ENCODE measurements around the gene TMEM175.

TMEM175 gene

DNA sequence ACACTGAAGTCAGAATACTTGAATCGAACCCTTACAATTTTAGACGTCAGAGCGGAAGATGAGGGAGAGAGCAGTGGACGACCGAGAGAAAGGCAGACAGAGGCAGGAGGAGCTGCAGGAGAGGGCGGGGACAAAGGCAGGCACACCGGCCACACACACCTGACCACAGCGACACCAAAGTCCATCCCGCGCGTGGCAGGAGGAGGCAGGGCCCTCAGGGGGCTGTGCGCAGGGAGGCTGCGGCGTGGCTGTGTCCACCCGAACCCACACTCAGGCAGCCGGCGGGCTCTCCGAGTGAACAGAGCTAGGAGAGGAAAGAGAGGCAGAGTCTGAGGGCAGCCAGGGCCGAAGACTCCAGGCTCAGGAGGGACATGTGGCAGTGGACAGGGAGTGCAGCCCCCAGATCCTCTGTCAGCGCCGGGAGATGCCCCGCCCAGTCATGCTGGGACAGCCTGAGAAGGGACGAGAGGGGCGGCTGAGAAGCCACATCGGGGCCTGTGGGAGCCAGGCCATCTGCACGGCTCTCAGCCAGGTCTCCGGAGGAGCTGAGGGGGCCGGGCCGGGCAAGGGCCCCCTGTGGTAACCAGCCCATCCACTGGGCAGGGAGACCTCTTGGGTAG, 20.3 kb upstream of the TMEM175 start:
- H2AFZ ChIP-seq (ENCODE audit: low read length), result no peak overlapping the region
- H3K9ac ChIP-seq (ENCODE audit: low read depth, low read length, poor library complexity, severe bottlenecking), result no peak overlapping the region
- peaks cover 41% of the 10 kb centered on the region for H4K20me1 ChIP-seq (ENCODE audit: insufficient read depth, low read length, poor library complexity, severe bottlenecking)
- H3K4me3 ChIP-seq (ENCODE audit: low read length, poor library complexity, severe bottlenecking), result no peak overlapping the region
- no peak overlapping the region for H3K4me2 ChIP-seq (ENCODE audit: low read depth, low read length, poor library complexity, severe bottlenecking)
- peaks cover 46% of the 10 kb centered on the region for H3K79me2 ChIP-seq (ENCODE audit: insufficient read depth, low read length)
- no peaks in the 10 kb centered on the region for H3K9me2 ChIP-seq (replicated peaks; ENCODE audit: low read depth, low read length)
- H3K4me1 ChIP-seq (ENCODE audit: insufficient read depth, low read length, poor library complexity, severe bottlenecking), result peaks cover 14% of the 10 kb centered on the region
- TF ChIP-seq EZH2phosphoT487 (IDR thresholded peaks at IDR 0.05; ENCODE audit: borderline replicate concordance), result no peak
- TF ChIP-seq, protein P1, sequence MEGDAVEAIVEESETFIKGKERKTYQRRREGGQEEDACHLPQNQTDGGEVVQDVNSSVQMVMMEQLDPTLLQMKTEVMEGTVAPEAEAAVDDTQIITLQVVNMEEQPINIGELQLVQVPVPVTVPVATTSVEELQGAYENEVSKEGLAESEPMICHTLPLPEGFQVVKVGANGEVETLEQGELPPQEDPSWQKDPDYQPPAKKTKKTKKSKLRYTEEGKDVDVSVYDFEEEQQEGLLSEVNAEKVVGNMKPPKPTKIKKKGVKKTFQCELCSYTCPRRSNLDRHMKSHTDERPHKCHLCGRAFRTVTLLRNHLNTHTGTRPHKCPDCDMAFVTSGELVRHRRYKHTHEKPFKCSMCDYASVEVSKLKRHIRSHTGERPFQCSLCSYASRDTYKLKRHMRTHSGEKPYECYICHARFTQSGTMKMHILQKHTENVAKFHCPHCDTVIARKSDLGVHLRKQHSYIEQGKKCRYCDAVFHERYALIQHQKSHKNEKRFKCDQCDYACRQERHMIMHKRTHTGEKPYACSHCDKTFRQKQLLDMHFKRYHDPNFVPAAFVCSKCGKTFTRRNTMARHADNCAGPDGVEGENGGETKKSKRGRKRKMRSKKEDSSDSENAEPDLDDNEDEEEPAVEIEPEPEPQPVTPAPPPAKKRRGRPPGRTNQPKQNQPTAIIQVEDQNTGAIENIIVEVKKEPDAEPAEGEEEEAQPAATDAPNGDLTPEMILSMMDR (conservative IDR thresholded peaks at IDR 0.05; ENCODE audit: low read length), result no peak
- no peaks in the 10 kb centered on the region for H3F3A ChIP-seq (ENCODE audit: low read depth)
- no peaks in the 10 kb centered on the region for H3K9me3 ChIP-seq (ENCODE audit: insufficient read depth, low read depth, low read length)
- no peaks in the 10 kb centered on the region for H3K27me3 ChIP-seq (ENCODE audit: insufficient read depth, low read length, poor library complexity, severe bottlenecking)
- peaks cover 45% of the 10 kb centered on the region; the same call in 1 of the 2 replicates for H3K36me3 ChIP-seq (ENCODE audit: insufficient read depth, low read length)

DNA sequence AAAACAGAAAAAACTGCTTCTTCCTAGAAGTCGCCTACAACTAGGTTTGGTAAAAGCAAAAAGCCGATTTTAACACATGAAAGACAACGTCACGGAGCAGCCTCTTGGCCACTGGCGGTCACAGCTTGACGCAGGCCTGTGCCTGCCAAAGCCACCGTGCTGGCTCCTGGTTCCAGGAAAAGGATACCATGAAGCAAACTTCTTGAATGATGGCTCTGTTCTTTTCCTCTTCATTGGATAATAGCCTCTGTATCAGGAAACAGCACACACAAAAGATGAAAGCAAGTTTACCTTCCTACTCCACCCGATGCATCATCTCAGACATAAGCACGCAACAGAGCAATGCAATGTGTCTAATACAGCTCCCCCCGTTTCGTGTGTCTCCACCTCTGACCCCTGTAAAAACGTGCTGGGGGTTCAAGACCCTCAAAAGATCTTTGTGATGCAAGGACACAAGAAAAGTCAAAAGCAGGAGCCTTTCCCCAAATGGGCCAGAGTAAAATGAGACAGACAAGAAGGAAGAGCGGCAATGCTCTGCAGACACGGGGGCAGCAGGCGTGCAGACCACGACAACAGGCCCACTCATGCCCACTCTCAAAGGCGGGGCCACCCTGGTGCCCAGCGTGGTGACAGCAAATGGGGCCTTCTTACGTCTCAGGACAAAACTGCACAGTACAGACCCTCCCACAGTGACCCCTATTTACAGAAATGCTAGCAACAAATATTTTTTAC, 19.5 kb upstream of the TMEM175 start:
- H3F3A ChIP-seq (ENCODE audit: low read depth), result no peaks in the 10 kb centered on the region
- H3K9ac ChIP-seq (ENCODE audit: low read depth, low read length, poor library complexity, severe bottlenecking), result no peak overlapping the region
- peaks cover 21% of the 10 kb centered on the region for H3K4me1 ChIP-seq (ENCODE audit: insufficient read depth, low read length, poor library complexity, severe bottlenecking)
- no peaks in the 10 kb centered on the region for H3K9me3 ChIP-seq (ENCODE audit: insufficient read depth, low read depth, low read length)
- H3K9me2 ChIP-seq (replicated peaks; ENCODE audit: low read depth, low read length), result no peaks in the 10 kb centered on the region
- no peak overlapping the region for H3K4me3 ChIP-seq (ENCODE audit: low read length, poor library complexity, severe bottlenecking)
- peaks cover 45% of the 10 kb centered on the region; the same call in 1 of the 2 replicates for H3K36me3 ChIP-seq (ENCODE audit: insufficient read depth, low read length)
- H2AFZ ChIP-seq (ENCODE audit: low read length), result no peak overlapping the region
- peaks cover 45% of the 10 kb centered on the region for H4K20me1 ChIP-seq (ENCODE audit: insufficient read depth, low read length, poor library complexity, severe bottlenecking)
- no peak for TF ChIP-seq EZH2phosphoT487 (IDR thresholded peaks at IDR 0.05; ENCODE audit: borderline replicate concordance)
- TF ChIP-seq, protein P1 (conservative IDR thresholded peaks at IDR 0.05; ENCODE audit: low read length), result no peak
- peaks cover 47% of the 10 kb centered on the region for H3K79me2 ChIP-seq (ENCODE audit: insufficient read depth, low read length)
- no peak overlapping the region for H3K4me2 ChIP-seq (ENCODE audit: low read depth, low read length, poor library complexity, severe bottlenecking)
- H3K27me3 ChIP-seq (ENCODE audit: insufficient read depth, low read length, poor library complexity, severe bottlenecking), result no peaks in the 10 kb centered on the region

DNA sequence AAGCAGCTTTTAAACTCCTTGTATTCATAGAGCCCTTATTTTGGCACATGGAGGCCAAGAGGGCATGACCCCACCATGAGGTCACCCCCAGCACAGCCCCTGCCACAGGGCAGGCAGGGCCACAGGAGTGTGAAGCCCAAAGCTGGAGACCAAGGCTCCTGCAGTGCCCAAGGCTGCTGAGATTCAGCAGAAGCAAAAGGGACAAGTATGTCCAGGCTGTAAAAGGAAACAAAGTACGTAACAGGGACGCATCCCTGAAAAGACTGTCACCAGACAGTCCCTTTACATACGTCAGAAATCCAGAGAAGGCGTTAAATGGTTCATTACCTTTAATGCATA, 19.0 kb upstream of the TMEM175 start:
- H3K27me3 ChIP-seq (ENCODE audit: insufficient read depth, low read length, poor library complexity, severe bottlenecking), result no peaks in the 10 kb centered on the region
- H2AFZ ChIP-seq (ENCODE audit: low read length), result no peak overlapping the region
- H3K9me3 ChIP-seq (ENCODE audit: insufficient read depth, low read depth, low read length), result no peaks in the 10 kb centered on the region
- no peaks in the 10 kb centered on the region for H3F3A ChIP-seq (ENCODE audit: low read depth)
- no peak overlapping the region for H3K4me2 ChIP-seq (ENCODE audit: low read depth, low read length, poor library complexity, severe bottlenecking)
- H3K9ac ChIP-seq (ENCODE audit: low read depth, low read length, poor library complexity, severe bottlenecking), result no peak overlapping the region
- H4K20me1 ChIP-seq (ENCODE audit: insufficient read depth, low read length, poor library complexity, severe bottlenecking), result peaks cover 48% of the 10 kb centered on the region
- TF ChIP-seq EZH2phosphoT487 (IDR thresholded peaks at IDR 0.05; ENCODE audit: borderline replicate concordance), result no peak
- TF ChIP-seq, protein P1 (conservative IDR thresholded peaks at IDR 0.05; ENCODE audit: low read length), result no peak
- no peak overlapping the region for H3K4me3 ChIP-seq (ENCODE audit: low read length, poor library complexity, severe bottlenecking)
- no peaks in the 10 kb centered on the region for H3K9me2 ChIP-seq (replicated peaks; ENCODE audit: low read depth, low read length)
- peaks cover 39% of the 10 kb centered on the region; the same call in 1 of the 2 replicates for H3K36me3 ChIP-seq (ENCODE audit: insufficient read depth, low read length)
- peaks cover 21% of the 10 kb centered on the region for H3K4me1 ChIP-seq (ENCODE audit: insufficient read depth, low read length, poor library complexity, severe bottlenecking)
- H3K79me2 ChIP-seq (ENCODE audit: insufficient read depth, low read length), result peaks cover 52% of the 10 kb centered on the region

Measured in Loucy (cell line).